Thyroid gland (tissue), 4 donors: Measurements from ENCODE around the gene THAP7.

Source experiments
- CTCF ChIP-seq, 6 experiments: fragments of 200-600 bp in 3 of 6; fragments of 450-650 bp in 3 of 6; sonication (generic) in 3 of 6; IDR thresholded peaks; one replicate each; pipeline ENCODE4 v1.5.1; 2016 to 2019; ENCODE audit warnings: antibody characterized with exemption in 6 of 6, mild to moderate bottlenecking in 2 of 6, inconsistent platforms in 1 of 6, moderate library complexity in 1 of 6
- POLR2A ChIP-seq, 2 donors: fragments of 450-650 bp; IDR thresholded peaks; one replicate each; pipeline ENCODE4 v1.6.1; 2017; ENCODE audit warnings: antibody characterized with exemption in 2 of 2, mild to moderate bottlenecking in 2 of 2, moderate library complexity in 1 of 2

GRCh38 chr22:20985720-20986119, 16.2 kb downstream of the THAP7 start:
- no peak for TF ChIP-seq CTCF (IDR thresholded peaks at IDR 0.05)
- TF ChIP-seq POLR2A (IDR thresholded peaks at IDR 0.05): no peak
